ENCODE results near the gene NFIA.

GRCh38 chr1:61377242-61377958, 295.0 kb downstream of the NFIA start:
- TF ChIP-seq TAF15 (IDR thresholded peaks at IDR 0.05; ENCODE audit: low read depth, low read length, poor library complexity, severe bottlenecking): no peak
- no peak for TF ChIP-seq ETS1 (CRISPR knock-in tag; IDR thresholded peaks at IDR 0.05)
- TF ChIP-seq HNRNPLL (IDR thresholded peaks at IDR 0.05; ENCODE audit: low read depth, low read length, poor library complexity, severe bottlenecking): no peak
